Measurements from ENCODE around the gene ARHGAP40.

The ARHGAP40 gene

DNA sequence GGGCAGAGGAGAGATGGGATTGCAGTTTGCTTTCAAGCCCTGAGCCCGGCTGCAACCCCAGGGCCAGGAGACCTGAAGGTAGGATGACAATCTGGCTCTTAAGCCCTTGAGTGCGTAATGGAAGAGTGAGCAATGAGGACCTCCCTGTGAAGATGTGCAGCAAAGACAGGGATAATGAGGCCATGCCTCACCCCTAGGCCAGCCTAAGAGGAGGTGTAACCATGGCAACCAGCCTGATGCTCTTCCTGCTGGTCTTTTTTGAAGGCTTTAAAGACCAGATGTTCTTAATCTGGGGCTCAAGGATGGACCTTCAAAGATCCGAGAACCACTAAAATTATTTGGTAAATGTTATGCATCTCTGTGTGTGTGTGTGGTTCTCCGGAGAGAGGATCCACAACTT is 8.2 kb downstream of the ARHGAP40 start (continued):
- TF ChIP-seq, protein P1, sequence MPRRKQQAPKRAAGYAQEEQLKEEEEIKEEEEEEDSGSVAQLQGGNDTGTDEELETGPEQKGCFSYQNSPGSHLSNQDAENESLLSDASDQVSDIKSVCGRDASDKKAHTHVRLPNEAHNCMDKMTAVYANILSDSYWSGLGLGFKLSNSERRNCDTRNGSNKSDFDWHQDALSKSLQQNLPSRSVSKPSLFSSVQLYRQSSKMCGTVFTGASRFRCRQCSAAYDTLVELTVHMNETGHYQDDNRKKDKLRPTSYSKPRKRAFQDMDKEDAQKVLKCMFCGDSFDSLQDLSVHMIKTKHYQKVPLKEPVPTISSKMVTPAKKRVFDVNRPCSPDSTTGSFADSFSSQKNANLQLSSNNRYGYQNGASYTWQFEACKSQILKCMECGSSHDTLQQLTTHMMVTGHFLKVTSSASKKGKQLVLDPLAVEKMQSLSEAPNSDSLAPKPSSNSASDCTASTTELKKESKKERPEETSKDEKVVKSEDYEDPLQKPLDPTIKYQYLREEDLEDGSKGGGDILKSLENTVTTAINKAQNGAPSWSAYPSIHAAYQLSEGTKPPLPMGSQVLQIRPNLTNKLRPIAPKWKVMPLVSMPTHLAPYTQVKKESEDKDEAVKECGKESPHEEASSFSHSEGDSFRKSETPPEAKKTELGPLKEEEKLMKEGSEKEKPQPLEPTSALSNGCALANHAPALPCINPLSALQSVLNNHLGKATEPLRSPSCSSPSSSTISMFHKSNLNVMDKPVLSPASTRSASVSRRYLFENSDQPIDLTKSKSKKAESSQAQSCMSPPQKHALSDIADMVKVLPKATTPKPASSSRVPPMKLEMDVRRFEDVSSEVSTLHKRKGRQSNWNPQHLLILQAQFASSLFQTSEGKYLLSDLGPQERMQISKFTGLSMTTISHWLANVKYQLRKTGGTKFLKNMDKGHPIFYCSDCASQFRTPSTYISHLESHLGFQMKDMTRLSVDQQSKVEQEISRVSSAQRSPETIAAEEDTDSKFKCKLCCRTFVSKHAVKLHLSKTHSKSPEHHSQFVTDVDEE (CRISPR knock-in tag; IDR thresholded peaks at IDR 0.05) = no peak
- no peak for TF ChIP-seq ARNTL (CRISPR knock-in tag; IDR thresholded peaks at IDR 0.05; ENCODE audit: borderline replicate concordance, low read depth)

DNA sequence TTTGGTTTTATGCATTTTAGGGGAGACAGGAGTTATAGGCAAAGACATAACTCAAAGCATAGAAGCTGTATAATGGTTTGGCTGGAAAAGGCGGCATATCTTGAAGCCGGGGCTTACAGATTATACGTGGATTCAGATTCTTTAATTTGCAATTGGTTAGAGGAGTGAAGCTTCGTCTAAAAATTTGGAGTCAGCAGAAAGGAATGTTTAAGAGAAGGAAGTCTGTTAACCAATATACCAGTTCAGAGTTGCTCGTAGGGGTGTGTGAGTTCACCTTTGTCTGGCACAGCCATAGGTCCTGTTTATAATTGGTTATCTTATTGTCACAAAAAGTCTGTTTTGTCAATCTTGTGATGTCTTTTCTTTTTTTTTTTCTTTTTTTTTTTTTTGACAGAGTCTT is 8.9 kb downstream of the ARHGAP40 start:
- TF ChIP-seq RARB (CRISPR knock-in tag; IDR thresholded peaks at IDR 0.05) (no peak), ZNF565 (CRISPR knock-in tag; conservative IDR thresholded peaks at IDR 0.05; ENCODE audit: low read depth) (no peak), ESRRG (CRISPR knock-in tag; IDR thresholded peaks at IDR 0.05) (no peak), BACH2 (CRISPR knock-in tag; IDR thresholded peaks at IDR 0.05; ENCODE audit: borderline replicate concordance) (no peak)
- peak; percentile 20; the same call in 1 of the 3 replicates for ATAC-seq

DNA sequence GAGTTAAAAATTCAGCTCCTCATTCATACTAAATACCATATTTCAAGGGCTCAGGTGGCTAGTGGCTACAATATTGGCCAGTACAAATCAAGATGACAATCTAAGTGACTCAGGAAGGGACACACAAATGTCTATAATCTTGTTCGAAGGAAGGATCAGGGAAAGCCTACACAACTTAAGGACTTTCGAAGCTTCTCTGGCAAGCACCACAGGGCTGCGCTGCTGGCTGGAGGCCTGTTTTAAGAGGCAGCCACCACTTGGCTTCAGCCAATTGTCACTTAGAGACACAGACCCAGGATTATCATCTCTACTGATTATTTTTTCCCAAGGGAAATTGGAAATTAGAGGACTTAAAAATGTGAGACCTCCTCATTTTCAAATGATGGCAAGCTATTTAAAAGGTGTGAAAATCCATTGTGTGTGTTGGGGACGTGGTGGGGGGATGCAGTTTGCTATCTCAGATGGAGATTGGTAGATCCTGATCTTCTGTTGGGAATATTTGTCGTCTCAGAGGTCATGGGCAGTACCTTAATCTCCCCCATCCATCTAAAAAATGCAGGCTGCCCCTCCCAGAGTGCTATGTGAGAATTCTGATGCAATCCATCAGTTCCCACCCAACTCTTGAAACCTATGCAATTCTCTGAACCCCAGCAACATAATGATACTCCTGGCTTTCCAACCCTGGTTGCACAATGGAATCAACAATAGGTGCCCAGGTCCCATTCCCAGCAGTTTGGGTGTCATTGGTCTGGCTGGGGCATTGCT is 11.3 kb downstream of the ARHGAP40 start:
- ATAC-seq = no peak
- TF ChIP-seq, protein P2, sequence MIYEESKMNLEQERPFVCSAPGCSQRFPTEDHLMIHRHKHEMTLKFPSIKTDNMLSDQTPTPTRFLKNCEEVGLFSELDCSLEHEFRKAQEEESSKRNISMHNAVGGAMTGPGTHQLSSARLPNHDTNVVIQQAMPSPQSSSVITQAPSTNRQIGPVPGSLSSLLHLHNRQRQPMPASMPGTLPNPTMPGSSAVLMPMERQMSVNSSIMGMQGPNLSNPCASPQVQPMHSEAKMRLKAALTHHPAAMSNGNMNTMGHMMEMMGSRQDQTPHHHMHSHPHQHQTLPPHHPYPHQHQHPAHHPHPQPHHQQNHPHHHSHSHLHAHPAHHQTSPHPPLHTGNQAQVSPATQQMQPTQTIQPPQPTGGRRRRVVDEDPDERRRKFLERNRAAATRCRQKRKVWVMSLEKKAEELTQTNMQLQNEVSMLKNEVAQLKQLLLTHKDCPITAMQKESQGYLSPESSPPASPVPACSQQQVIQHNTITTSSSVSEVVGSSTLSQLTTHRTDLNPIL (CRISPR knock-in tag; IDR thresholded peaks at IDR 0.05; ENCODE audit: low read depth) = no peak

DNA sequence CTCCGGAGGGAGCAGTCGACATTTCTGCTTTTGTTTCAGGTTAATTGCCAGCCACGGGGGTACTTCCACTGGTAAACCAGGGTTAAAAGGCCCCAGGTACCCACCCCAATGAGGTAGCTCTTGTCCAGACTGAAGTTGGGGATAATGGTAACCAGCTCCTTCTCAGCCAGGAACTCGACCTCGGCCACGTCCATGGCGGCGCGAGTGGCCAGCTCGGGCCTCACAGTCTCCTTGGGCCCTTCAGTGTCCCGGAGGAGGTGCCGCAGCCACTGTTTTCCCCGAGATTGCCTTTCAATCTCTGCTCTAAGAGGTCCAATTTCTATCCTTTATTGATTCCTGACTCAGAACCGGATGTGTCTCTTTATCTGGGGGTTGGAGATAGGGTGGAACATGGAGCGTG is 13.7 kb downstream of the ARHGAP40 start:
- no peak for ATAC-seq
- TF ChIP-seq ESRRG (CRISPR knock-in tag; IDR thresholded peaks at IDR 0.05) (no peak), TCF4 (CRISPR knock-in tag; IDR thresholded peaks at IDR 0.05; ENCODE audit: borderline replicate concordance) (no peak), ISL1 (CRISPR knock-in tag; IDR thresholded peaks at IDR 0.05) (no peak), RARB (CRISPR knock-in tag; IDR thresholded peaks at IDR 0.05) (no peak), ZNF565 (CRISPR knock-in tag; conservative IDR thresholded peaks at IDR 0.05; ENCODE audit: low read depth) (no peak), OSR1 (CRISPR knock-in tag; IDR thresholded peaks at IDR 0.05) (no peak), ZNF70 (CRISPR knock-in tag; IDR thresholded peaks at IDR 0.05) (no peak), SNAI2 (CRISPR knock-in tag; IDR thresholded peaks at IDR 0.05) (no peak), ZC3H10 (CRISPR knock-in tag; IDR thresholded peaks at IDR 0.05) (no peak)
- TF ChIP-seq, protein P3, sequence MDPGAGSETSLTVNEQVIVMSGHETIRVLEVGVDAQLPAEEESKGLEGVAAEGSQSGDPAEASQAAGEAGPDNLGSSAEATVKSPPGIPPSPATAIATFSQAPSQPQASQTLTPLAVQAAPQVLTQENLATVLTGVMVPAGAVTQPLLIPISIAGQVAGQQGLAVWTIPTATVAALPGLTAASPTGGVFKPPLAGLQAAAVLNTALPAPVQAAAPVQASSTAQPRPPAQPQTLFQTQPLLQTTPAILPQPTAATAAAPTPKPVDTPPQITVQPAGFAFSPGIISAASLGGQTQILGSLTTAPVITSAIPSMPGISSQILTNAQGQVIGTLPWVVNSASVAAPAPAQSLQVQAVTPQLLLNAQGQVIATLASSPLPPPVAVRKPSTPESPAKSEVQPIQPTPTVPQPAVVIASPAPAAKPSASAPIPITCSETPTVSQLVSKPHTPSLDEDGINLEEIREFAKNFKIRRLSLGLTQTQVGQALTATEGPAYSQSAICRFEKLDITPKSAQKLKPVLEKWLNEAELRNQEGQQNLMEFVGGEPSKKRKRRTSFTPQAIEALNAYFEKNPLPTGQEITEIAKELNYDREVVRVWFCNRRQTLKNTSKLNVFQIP (CRISPR knock-in tag; IDR thresholded peaks at IDR 0.05; ENCODE audit: borderline replicate concordance, low read depth) = no peak
- TF ChIP-seq, protein P4, sequence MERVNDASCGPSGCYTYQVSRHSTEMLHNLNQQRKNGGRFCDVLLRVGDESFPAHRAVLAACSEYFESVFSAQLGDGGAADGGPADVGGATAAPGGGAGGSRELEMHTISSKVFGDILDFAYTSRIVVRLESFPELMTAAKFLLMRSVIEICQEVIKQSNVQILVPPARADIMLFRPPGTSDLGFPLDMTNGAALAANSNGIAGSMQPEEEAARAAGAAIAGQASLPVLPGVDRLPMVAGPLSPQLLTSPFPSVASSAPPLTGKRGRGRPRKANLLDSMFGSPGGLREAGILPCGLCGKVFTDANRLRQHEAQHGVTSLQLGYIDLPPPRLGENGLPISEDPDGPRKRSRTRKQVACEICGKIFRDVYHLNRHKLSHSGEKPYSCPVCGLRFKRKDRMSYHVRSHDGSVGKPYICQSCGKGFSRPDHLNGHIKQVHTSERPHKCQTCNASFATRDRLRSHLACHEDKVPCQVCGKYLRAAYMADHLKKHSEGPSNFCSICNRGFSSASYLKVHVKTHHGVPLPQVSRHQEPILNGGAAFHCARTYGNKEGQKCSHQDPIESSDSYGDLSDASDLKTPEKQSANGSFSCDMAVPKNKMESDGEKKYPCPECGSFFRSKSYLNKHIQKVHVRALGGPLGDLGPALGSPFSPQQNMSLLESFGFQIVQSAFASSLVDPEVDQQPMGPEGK (CRISPR knock-in tag; IDR thresholded peaks at IDR 0.05; ENCODE audit: borderline replicate concordance) = no peak
- TF ChIP-seq, protein P5, sequence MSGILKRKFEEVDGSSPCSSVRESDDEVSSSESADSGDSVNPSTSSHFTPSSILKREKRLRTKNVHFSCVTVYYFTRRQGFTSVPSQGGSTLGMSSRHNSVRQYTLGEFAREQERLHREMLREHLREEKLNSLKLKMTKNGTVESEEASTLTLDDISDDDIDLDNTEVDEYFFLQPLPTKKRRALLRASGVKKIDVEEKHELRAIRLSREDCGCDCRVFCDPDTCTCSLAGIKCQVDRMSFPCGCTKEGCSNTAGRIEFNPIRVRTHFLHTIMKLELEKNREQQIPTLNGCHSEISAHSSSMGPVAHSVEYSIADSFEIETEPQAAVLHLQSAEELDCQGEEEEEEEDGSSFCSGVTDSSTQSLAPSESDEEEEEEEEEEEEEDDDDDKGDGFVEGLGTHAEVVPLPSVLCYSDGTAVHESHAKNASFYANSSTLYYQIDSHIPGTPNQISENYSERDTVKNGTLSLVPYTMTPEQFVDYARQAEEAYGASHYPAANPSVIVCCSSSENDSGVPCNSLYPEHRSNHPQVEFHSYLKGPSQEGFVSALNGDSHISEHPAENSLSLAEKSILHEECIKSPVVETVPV (CRISPR knock-in tag; IDR thresholded peaks at IDR 0.05) = no peak
- TF ChIP-seq, protein P1 (CRISPR knock-in tag; IDR thresholded peaks at IDR 0.05) = no peak
